ENCODE data around the gene SEZ6L. TPM values are rescaled to one million over a fixed set of nuclear protein-coding genes. Genes with fewer than 3 reads are reported as not detected.

The SEZ6L gene
- total RNA-seq, 1 experiment from 2014 or later: 0.13 TPM

GRCh38 chr22:26210334-26210733 is 41.1 kb downstream of the SEZ6L start:
- Histone ChIP-seq H3K27me3 (ENCODE audit: insufficient read depth, low read length) (no peaks in the 10 kb centered on the region), H3K9me3 (ENCODE audit: control insufficient read depth, low read depth, low read length) (no peaks in the 10 kb centered on the region), H4K8ac (replicated peaks; ENCODE audit: insufficient read length, low read depth, low read length) (no peak overlapping the region), H2BK5ac (ENCODE audit: insufficient read length, low read length) (no peak overlapping the region), H2AFZ (ENCODE audit: low read length) (no peak overlapping the region), H2AK5ac (ENCODE audit: insufficient read length, low read length) (no peak overlapping the region), H3K23ac (ENCODE audit: insufficient read length, low read depth, low read length) (no peak overlapping the region), H4K20me1 (ENCODE audit: control insufficient read depth, insufficient read depth, insufficient read length) (no peaks in the 10 kb centered on the region), H3K4me2 (ENCODE audit: insufficient read depth, insufficient read length, low read length) (no peak overlapping the region), H2BK12ac (ENCODE audit: insufficient read length, low read depth, low read length) (no peak overlapping the region), H4K5ac (ENCODE audit: insufficient read length, low read depth, low read length) (no peak overlapping the region), H4K91ac (ENCODE audit: insufficient read length, low read depth, low read length) (no peak overlapping the region), H3K9ac (ENCODE audit: extremely low read depth, insufficient read length, low read length) (no peak overlapping the region), H3K23me2 (ENCODE audit: insufficient read length, low read depth, low read length, poor library complexity, severe bottlenecking) (no peaks in the 10 kb centered on the region), H3K14ac (ENCODE audit: insufficient read depth, low read length) (no peak overlapping the region), H3T11ph (ENCODE audit: low read length) (no peak overlapping the region), H3K4me1 (ENCODE audit: insufficient read depth, low read length) (no peaks in the 10 kb centered on the region), H2BK15ac (ENCODE audit: low read depth, low read length) (no peak overlapping the region), H2BK20ac (ENCODE audit: low read depth, low read length, poor library complexity, severe bottlenecking) (no peak overlapping the region), H3K79me1 (ENCODE audit: insufficient read depth, low read depth, low read length, poor library complexity, severe bottlenecking) (no peaks in the 10 kb centered on the region), H3K18ac (ENCODE audit: insufficient read length, low read depth, low read length) (no peak overlapping the region), H3K27ac (ENCODE audit: insufficient read length, low read depth, low read length) (no peak overlapping the region), H3K79me2 (ENCODE audit: insufficient read depth, low read length) (no peaks in the 10 kb centered on the region), H3K4ac (ENCODE audit: low read depth, low read length) (no peak overlapping the region), H2BK120ac (ENCODE audit: low read depth, low read length, poor library complexity, severe bottlenecking) (no peak overlapping the region), H3K56ac (ENCODE audit: insufficient read length, low read depth, low read length) (no peak overlapping the region)
- no peak for TF ChIP-seq CTCF (conservative IDR thresholded peaks at IDR 0.05)
- Mint-ChIP-seq H3K27ac (no peak overlapping the region), H3K27me3 (ENCODE audit: low read depth) (peaks cover 39% of the 10 kb centered on the region), H3K4me1 (peaks cover under 1 to 7% of the 10 kb centered on the region in 2 experiments), H3K36me3 (ENCODE audit: insufficient read depth in 1 of 3, low read depth in 3 of 3) (no peaks in the 10 kb centered on the region), H3K4me3 (no peak overlapping the region), H3K9me3 (peaks cover 0 to 3% of the 10 kb centered on the region in 2 experiments; a peak in 2 of 5 replicates)
- DNase-seq: no peak
- WGBS (ENCODE audit: extremely low coverage, insufficient read length, low lambda C conversion rate): no CpG with 5 or more reads among the region's 8 CpGs
